K562 (cell line): ENCODE data around the gene ALPP.

Experiments used
- ARHGAP35 ChIP-seq: fragments of 450-650 bp; IDR thresholded peaks from 2 replicates; pipeline ENCODE4 v1.6.1; 2018; ENCODE audit not compliant: partially characterized antibody
- EP400 ChIP-seq: fragments of 450-650 bp; IDR thresholded peaks from 2 replicates; pipeline ENCODE4 v1.6.1; 2017; ENCODE audit warnings: antibody characterized with exemption, mild to moderate bottlenecking, moderate library complexity
- L3MBTL2 ChIP-seq: fragments of 450-650 bp; IDR thresholded peaks from 2 replicates; pipeline ENCODE4 v1.6.1; 2016; ENCODE audit warnings: mild to moderate bottlenecking, moderate library complexity
- MXD1 ChIP-seq: fragments of 250-450 bp; sonication (Bioruptor Pico); IDR thresholded peaks from 2 replicates; pipeline ENCODE4 v1.8.0; 2021; ENCODE audit warnings: borderline replicate concordance, mild to moderate bottlenecking, moderate library complexity; ENCODE audit not compliant: poor library complexity, severe bottlenecking
- NFE2 ChIP-seq: IDR thresholded peaks from 2 replicates; pipeline ENCODE4 v1.6.1; 2014; ENCODE audit warnings: antibody characterized with exemption, low read depth
- NR2F6 ChIP-seq: fragments of 450-650 bp; formaldehyde crosslinking; IDR thresholded peaks from 2 replicates; pipeline ENCODE4 v1.4.0; 2020; ENCODE audit warnings: mild to moderate bottlenecking
- POLR2A ChIP-seq: fragments of 450-650 bp; conservative IDR thresholded peaks from 2 replicates; pipeline ENCODE4 v1.6.1; 2016
- POLR2H ChIP-seq: IDR thresholded peaks from 2 replicates; pipeline ENCODE4 v1.6.1; 2016; ENCODE audit warnings: missing genetic modification characterization, low read depth, mild to moderate bottlenecking, control low read depth, missing compliant biosample characterization, moderate library complexity
- RBM39 ChIP-seq: fragments of 200-400 bp; formaldehyde crosslinking; optimal IDR thresholded peaks from 2 replicates; pipeline ENCODE3; 2018; ENCODE audit warnings: low read depth, low read length
- SRF ChIP-seq, 2 experiments: fragments of 250-450, 450-650 bp in 1 of 2; sonication (Bioruptor Pico) in 1 of 2; sonication (generic) in 1 of 2; formaldehyde crosslinking; IDR thresholded peaks; 2 replicates each; pipeline versions ENCODE4 v1.5.0 to v1.5.1; 2020 to 2022; ENCODE audit warnings: mild to moderate bottlenecking in 1 of 2, missing genetic modification reagents in 1 of 2
- ZNF224 ChIP-seq: sonication (generic); formaldehyde crosslinking; IDR thresholded peaks from 2 replicates; pipeline ENCODE4 v1.8.0; 2022; ENCODE audit warnings: mild to moderate bottlenecking, missing genetic modification reagents
- ZNF583 ChIP-seq: fragments of 250-450 bp; sonication (Bioruptor Pico); IDR thresholded peaks from 2 replicates; pipeline ENCODE4 v1.4.0; 2020

GRCh38 chr2:232345251-232345650 is 33.3 kb upstream of the ALPP start:
- TF ChIP-seq EP400 (no peak), ZNF583 (CRISPR knock-in tag) (no peak), POLR2H (tag) (no peak), POLR2A (no peak), NFE2 (no peak), L3MBTL2 (no peak), NR2F6 (no peak), ZNF224 (no peak), MXD1 (CRISPR knock-in tag) (no peak), SRF (CRISPR knock-in tag; IDR thresholded peaks at IDR 0.05) (no peak), ARHGAP35 (no peak), RBM39 (no peak)
